Activated CD4-positive, alpha-beta T cell treated with anti-CD3 and anti-CD28 coated beads, Interleukin-2, amount 50 U/mL, for 16 hours (primary cell): ENCODE measurements around the gene IDUA.
A peak's percentile ranks its signal among the peaks of the same experiment; 100 is the strongest.
"Not testable (repeated sequence)": the region's sequence is repeated elsewhere in the genome, so short reads cannot be mapped to it uniquely, and the experiment has no call there.

Experiments used
- DNase-seq: peaks from one replicate; pipeline ENCODE4 v3.0.0-alpha.2; 2020

The IDUA gene

GRCh38 chr4:988726-989721, 2.2 kb downstream of the IDUA start:
- no peak for DNase-seq

GRCh38 chr4:989722-990471, 3.1 kb downstream of the IDUA start:
- DNase-seq = no peak

DNA sequence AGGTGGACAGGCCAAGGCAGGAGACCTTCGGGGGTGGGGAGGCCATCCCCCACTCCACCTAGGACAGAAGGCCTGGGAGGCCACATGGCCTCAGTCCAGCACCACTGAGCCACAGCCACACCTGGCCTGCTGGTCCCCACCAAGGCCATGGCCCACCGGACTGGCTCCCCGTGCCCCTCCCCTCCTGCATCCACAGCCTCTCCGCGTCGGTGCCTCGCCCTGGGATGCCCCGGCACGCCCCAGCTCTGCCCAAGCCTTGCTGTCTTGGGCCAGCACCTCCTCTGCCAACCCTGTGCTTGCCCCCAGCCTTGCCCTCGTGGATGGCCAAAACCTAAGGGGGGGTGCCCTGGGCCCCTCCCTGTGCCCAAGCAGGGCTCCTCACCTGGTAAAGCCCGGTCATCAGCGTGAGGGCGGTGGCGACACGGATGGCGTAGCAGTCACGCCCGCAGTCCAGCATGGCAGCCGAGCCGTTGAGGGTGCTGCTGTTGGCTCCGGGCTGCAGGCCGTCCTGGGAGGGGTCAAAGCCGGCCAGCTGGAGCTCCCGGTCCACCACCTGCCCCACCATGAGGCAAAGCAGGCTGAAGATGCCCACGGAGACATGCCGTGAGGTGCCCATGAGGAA, 4.0 kb downstream of the IDUA start:
- no peak for DNase-seq

DNA sequence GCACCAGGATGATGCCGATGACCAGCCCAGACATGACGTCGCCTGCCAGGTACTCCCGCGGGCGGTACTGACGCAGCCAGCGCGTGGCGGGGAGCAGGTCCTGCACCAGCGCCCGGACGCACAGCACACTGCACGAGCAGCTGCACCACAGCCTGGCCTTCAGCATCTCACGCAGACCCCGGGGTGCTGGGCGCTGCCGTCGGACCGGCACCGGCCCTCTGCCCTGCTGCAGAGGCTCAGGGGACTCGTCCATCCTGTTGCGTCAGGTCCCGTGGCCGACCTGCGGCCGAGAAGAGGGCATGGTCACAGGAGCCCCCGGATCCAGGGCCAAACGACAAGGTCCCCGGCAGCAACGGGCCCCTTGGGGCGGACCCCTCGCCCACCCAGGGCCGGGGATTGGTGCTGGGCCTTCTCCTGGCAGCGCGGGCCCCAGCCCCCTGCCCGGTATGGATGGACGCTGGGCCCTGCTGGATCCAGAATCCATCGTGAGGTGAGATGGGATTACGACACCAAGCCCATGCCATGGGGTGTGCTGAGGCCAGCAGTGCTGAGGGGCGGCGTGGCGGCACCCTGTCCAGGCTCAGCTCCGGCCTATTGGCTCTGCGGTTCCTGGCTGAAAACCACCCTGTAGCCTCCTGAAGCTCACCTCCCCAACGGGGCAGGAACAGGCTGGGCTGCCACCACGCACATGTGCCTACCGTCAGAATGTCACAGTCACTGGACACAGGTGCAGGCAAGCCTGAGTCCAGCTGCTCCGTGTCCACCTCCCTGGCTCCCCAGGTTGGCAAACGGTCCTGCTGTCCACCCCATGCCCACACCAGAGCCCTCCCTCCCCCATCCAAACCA, 4.8 kb downstream of the IDUA start:
- DNase-seq = no peak

- DNase-seq = no peak
Measured at GRCh38 chr4:992297-993110, 5.7 kb downstream of the IDUA start.

DNA sequence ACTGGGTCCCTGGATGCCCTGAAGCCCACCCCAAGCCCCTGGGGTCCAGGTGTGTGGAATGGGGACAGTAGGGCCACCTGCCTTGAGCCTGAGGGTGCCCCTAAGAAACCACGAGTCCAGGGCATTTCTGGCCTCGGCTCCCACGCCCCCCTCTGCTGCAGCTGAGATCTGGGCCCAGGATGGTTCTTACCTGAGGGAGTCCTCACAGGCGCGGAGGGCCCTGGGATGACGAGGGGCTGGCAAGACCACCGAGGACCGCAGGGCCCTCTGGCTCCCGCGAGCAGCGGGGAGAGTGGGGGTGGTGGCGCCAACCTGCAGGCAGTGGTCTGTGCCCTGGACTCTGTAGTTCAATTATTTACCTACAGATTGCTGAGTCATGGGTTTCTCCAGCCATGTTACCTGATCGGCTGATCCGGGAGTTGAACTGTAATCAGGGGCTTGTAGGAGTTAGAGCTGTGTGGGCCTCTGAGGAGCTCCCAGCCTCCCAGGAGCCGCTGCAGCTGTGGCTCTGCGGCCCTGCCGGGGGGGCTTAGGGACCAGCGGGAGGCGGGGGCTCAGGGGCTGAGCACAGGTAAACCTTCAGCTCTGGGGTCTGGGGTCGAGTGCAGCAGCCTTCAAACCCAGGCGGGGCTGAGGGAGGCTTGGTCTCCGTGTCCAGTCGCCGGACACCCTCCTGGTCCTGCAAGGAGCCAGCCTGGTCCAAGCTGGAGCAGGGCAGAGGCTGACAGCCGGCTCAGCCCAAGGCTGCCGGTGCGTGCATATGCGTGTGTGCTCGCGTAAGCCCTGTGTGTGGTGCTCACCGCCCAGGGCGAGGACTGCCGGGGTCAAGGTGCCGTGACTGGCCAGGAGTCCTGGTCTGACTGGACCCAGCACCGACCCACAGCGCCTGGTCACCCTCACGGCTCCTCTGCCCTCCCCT, 6.5 kb downstream of the IDUA start, which contains the start of gene SLC26A1:
SLC26A1 (minus strand) TSS at position 294 of the 919 bp plus-strand sequence. CDS start 1,701 bp downstream, outside the sequence.
- DNase-seq = no peak

DNA sequence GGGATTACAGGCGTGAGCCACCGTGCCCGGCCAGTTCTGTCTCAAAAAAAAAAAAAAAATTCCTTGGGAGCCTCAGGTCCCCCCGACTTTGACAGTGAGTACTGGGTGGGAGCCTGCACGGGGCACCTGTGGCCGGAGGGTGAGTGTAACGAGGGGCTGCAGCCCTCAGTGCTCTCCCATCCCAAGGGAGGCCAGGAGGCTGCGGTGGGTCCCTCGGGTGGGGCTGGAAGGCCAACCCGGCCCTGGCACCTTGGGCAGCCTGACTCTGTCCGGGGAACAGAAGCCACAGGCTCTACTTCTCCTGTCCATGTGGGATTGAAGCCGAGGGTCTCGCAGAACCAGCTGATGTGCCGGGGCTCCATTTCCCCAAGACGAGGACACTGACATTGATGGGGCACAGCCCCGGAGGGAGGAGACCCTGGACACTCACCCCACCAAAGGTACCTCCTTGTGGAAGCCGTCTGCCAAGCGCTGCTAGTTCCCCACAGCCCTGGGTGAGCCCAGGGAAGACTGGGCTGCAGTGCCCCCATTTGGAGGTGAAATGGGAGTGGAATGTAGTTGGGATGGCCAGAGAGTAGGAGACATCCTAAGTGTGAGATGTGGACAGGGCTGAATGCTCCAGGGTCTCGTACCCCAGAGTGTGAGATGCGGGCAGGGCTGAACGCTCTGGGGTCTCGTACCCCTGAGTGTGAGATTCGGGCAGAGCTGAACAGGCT, 8.6 kb downstream of the IDUA start:
- no peak for DNase-seq

DNA sequence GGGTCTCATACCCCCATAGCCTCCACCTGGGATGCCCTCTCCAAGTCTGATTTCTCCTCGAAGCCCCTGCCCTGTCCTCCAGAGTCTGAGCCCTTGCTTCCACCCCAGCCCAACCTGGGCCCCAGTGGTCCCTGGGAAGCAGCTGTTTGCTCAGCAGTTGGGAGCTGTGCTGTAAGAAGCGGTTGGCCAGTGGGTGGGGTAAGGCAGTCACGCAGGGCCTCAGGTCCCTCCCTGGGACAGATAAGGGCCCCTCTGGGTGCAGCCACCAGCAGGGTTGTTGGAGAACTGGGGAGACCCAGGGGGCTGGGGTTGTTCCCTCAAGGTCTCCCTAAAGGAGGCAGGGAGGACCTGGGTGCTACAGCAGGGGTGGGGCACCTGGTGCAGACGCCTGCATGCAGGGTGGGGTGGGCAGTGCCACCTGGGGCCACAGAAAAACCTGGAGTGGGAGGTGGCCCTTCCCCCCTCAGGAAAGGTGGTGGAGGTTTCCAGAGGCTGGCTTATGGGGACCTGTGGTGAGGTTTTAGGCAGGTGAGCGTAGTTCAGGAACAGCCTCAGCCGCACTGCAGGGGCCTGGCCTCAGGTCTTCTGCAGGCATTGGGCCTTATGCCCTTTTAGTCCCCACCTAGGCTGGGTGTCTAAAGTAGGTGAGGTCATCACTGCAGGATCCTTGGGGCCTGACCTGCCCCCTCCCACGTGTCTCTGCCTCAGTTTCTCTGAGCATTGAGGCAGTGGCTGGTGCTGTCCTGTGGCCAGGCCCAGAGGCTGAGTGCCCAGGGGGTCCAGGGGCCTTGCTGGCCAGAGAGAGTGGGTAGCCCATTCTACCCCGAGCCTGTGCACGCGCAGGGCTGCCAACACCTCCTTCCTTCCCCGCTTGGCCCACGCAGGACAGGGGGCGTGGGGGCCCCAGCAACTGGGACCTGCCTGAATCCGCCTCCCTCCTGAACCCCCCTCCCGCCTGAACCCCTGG, 9.5 kb downstream of the IDUA start:
- DNase-seq = no peak

- no peak for DNase-seq
Measured at GRCh38 chr4:996997-997374, 10.1 kb downstream of the IDUA start.

DNA sequence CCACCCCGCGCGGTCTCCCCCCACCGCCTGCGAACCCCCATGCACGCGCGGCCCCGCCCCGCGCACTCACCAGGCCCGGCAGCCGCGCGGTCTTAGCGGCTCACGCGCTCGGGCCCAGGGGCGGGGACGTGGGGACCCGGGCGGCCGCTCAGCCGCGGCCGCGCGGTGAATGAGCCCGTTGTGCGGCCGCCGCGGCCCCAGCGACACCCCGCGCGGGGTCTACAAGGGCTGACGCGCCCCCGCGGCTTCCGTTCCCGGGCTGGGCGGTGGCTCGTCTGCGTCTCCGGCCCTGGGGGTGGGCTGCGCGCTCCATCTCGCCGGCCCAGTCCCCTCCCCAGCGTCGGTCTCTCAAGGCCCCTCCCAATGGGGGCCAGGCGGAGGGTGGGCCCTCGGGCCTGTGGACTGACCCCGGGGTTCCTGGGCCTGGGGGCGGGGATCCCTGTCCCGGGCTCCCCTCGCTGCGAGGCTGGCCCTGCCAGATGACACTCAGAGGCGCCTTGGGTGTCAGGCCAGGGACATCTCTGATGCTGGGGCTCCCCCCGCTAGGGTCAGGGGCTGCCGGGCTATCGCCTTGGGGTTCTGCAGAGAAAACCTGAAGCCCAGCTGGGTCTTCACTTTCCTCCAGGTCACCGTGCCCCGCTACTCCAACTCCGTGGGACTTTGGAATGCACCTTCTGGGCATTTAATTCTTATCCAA, 10.7 kb downstream of the IDUA start:
- DNase-seq = no peak

DNA sequence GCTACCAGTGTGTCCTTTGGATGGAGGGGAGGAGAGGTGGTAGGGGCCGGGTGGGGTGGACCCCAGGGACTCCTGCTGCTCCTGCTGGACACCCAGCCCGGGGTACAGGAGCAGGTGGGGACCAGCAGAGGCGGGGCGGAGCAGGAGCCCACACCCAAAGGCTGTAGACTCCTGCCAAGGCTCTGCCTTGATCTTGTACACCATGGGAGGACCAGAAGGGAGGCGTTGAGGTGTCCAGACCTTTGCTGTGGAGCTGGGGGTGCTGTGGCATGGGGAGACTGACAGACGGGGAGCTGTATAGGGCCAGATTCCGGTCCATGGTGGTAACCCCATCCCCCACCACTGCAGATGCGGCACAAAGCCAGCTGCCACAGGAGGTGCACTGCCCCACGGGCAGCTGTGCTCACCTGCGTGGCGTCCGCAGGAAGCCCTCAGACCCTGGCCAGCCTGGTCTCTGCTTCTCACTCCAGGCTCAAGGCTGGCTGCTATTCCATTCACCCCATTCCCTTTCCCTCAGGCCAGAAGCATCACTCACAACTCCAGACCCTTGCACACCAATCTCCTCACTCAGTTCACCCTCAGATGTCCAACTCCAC, 11.3 kb downstream of the IDUA start:
- DNase-seq = no peak

DNA sequence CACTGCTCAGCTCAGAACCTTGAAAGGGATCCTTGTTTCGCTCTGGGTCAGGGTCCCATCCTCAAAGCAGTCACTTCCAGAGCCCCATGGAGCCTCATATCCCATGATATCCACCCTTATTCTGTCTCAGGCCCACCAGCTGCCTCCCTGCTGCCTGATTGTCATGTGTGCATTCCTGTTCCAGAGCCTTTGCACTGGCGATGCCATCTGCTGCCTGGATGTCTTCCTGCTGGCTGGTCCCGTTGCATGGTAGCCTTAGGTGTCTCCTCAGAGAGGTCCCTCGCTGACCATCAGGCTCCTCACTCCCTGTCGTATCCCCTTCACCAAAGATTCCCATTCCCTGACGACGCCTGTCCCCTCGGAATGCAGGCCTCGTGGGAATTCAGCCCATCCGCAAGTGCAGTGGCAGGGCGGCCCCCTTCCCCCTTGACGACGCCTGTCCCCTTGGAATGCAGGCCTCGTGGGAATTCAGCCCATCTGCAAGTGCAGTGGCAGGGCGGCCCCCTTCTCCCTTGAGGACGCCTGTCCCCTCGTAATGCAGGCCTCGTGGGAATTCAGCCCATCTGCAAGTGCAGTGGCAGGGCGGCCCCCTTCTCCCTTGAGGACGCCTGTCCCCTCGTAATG, 12.5 kb downstream of the IDUA start:
- not testable (repeated sequence) for DNase-seq

- DNase-seq = no peak
Measured at GRCh38 chr4:999882-1000425, 13.1 kb downstream of the IDUA start.

GRCh38 chr4:1000686-1001260, 13.9 kb downstream of the IDUA start:
- no peak for DNase-seq

GRCh38 chr4:1001561-1002130, 14.8 kb downstream of the IDUA start:
- DNase-seq = no peak

DNA sequence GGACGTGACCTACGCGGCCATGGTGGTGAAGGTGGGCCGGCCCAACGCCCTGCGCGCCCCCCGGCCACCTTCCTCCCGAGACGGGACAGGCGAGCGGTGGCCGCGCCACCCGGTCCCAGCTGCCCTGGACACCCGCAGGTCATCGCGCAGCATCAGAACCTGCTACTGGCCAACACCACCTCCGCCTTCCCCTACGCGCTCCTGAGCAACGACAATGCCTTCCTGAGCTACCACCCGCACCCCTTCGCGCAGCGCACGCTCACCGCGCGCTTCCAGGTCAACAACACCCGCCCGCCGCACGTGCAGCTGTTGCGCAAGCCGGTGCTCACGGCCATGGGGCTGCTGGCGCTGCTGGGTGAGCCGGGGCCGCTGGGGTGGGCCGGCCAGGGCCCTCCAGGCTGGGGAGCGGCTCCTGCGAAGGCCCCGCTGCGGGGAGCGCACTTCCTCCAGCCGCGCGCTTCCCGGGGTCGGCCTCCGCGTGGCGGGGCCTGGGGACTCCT, 15.3 kb downstream of the IDUA start:
- peak; percentile 14 for DNase-seq
